Measurements from ENCODE around the gene PAX6.

GRCh38 chr11:31823644-31824331, 12.7 kb upstream of the PAX6 start:
- TF ChIP-seq, protein P1, sequence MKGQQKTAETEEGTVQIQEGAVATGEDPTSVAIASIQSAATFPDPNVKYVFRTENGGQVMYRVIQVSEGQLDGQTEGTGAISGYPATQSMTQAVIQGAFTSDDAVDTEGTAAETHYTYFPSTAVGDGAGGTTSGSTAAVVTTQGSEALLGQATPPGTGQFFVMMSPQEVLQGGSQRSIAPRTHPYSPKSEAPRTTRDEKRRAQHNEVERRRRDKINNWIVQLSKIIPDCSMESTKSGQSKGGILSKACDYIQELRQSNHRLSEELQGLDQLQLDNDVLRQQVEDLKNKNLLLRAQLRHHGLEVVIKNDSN (IDR thresholded peaks at IDR 0.05) = no peak
- TF ChIP-seq, protein P2, sequence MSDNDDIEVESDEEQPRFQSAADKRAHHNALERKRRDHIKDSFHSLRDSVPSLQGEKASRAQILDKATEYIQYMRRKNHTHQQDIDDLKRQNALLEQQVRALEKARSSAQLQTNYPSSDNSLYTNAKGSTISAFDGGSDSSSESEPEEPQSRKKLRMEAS (IDR thresholded peaks at IDR 0.05) = no peak
